Liver (tissue), 9 donors: ENCODE results near the gene PHF20. TPM values are rescaled to one million over a fixed set of nuclear protein-coding genes. Genes with fewer than 3 reads are reported as not detected.

Experiments
- DNase-seq: peaks from one replicate; pipeline ENCODE4 v3.0.0-alpha.2; 2017; ENCODE audit warnings: low spot score
- H3K27ac ChIP-seq, 2 donors: one replicate each; pipeline ENCODE4 v1.7.0; 2013; ENCODE audit warnings: inconsistent platforms in 2 of 2, low read length in 2 of 2, control low read depth in 1 of 2, low read depth in 1 of 2, mild to moderate bottlenecking in 1 of 2
- H3K27me3 ChIP-seq, 4 donors: one replicate each; pipeline versions ENCODE4 v1.6.1 to v1.7.0; 2013; ENCODE audit warnings: low read length in 3 of 4, inconsistent platforms in 1 of 4, mild to moderate bottlenecking in 1 of 4, moderate library complexity in 1 of 4; ENCODE audit not compliant: control insufficient read depth in 4 of 4, insufficient read depth in 4 of 4
- H3K36me3 ChIP-seq, 4 donors: one replicate each; pipeline versions ENCODE4 v1.6.1 to v1.7.0; 2013; ENCODE audit warnings: low read length in 3 of 4, mild to moderate bottlenecking in 3 of 4, low read depth in 1 of 4, moderate library complexity in 1 of 4; ENCODE audit not compliant: control insufficient read depth in 4 of 4, insufficient read depth in 3 of 4
- H3K4me1 ChIP-seq, 4 donors: one replicate each; pipeline versions ENCODE4 v1.6.1 to v1.7.0; 2013; ENCODE audit warnings: low read length in 3 of 4, mild to moderate bottlenecking in 3 of 4, moderate library complexity in 1 of 4; ENCODE audit not compliant: control insufficient read depth in 4 of 4, insufficient read depth in 4 of 4
- H3K4me3 ChIP-seq, 3 donors: one replicate each; pipeline versions ENCODE4 v1.6.1 to v1.7.0; 2013; ENCODE audit warnings: low read length in 3 of 3, control low read depth in 1 of 3, low read depth in 1 of 3, mild to moderate bottlenecking in 1 of 3
- H3K9ac ChIP-seq, 2 donors: one replicate each; pipeline ENCODE4 v1.7.0; 2013; ENCODE audit warnings: low read length in 2 of 2, mild to moderate bottlenecking in 2 of 2, moderate library complexity in 2 of 2, control low read depth in 1 of 2, low read depth in 1 of 2
- H3K9me3 ChIP-seq, 4 donors: one replicate each; pipeline versions ENCODE4 v1.6.1 to v1.7.0; 2013; ENCODE audit warnings: low read length in 3 of 4; ENCODE audit not compliant: control insufficient read depth in 4 of 4
- ATF3 ChIP-seq: IDR thresholded peaks from 2 replicates; pipeline ENCODE4 v1.6.1; 2016; ENCODE audit warnings: antibody characterized with exemption
- CTCF ChIP-seq: fragments of 150-350 bp; IDR thresholded peaks from 2 replicates; pipeline ENCODE4 v1.5.1; 2017; ENCODE audit warnings: improper control_type of control experiment, low read depth, low read length; ENCODE audit not compliant: missing input control
- EGR1 ChIP-seq, 2 donors: IDR thresholded peaks; 2 replicates each; pipeline ENCODE4 v1.6.1; 2016 to 2018; ENCODE audit warnings: antibody characterized with exemption in 2 of 2, low read depth in 2 of 2
- FOXA1 ChIP-seq: IDR thresholded peaks from 2 replicates; pipeline ENCODE4 v1.6.1; 2016; ENCODE audit warnings: antibody characterized with exemption
- FOXA2 ChIP-seq: IDR thresholded peaks from 2 replicates; pipeline ENCODE4 v1.6.1; 2016; ENCODE audit warnings: antibody characterized with exemption
- GABPA ChIP-seq, 2 donors: IDR thresholded peaks in 1 of 2; conservative IDR thresholded peaks in 1 of 2; 2 replicates each; pipeline ENCODE4 v1.6.1; 2016; ENCODE audit warnings: antibody characterized with exemption in 2 of 2, mild to moderate bottlenecking in 1 of 2, moderate library complexity in 1 of 2
- HNF4A ChIP-seq, 2 donors: conservative IDR thresholded peaks; 2 replicates each; pipeline ENCODE4 v1.6.1; 2016; ENCODE audit warnings: antibody characterized with exemption in 2 of 2, mild to moderate bottlenecking in 2 of 2
- HNF4G ChIP-seq: IDR thresholded peaks from 2 replicates; pipeline ENCODE4 v1.6.1; 2016; ENCODE audit warnings: antibody characterized with exemption
- JUND ChIP-seq, 2 donors: IDR thresholded peaks; 2 replicates each; pipeline ENCODE4 v1.6.1; 2016; ENCODE audit warnings: antibody characterized with exemption in 2 of 2
- MAX ChIP-seq: IDR thresholded peaks from 2 replicates; pipeline ENCODE4 v1.6.1; 2016; ENCODE audit warnings: antibody characterized with exemption
- NR2F2 ChIP-seq: IDR thresholded peaks from 2 replicates; pipeline ENCODE4 v1.6.1; 2016; ENCODE audit warnings: antibody characterized with exemption
- RAD21 ChIP-seq, 2 donors: IDR thresholded peaks; 2 replicates each; pipeline ENCODE4 v1.6.1; 2016; ENCODE audit warnings: antibody characterized with exemption in 2 of 2, mild to moderate bottlenecking in 2 of 2
- REST ChIP-seq: IDR thresholded peaks from 2 replicates; pipeline ENCODE4 v1.6.1; 2016; ENCODE audit warnings: antibody characterized with exemption, mild to moderate bottlenecking
- RXRA ChIP-seq, 2 donors: IDR thresholded peaks; 2 replicates each; pipeline ENCODE4 v1.6.1; 2017 to 2018; ENCODE audit warnings: antibody characterized with exemption in 2 of 2, mild to moderate bottlenecking in 1 of 2
- SP1 ChIP-seq: IDR thresholded peaks from 2 replicates; pipeline ENCODE4 v1.6.1; 2018; ENCODE audit warnings: antibody characterized with exemption, mild to moderate bottlenecking
- TAF1 ChIP-seq: conservative IDR thresholded peaks from 2 replicates; pipeline ENCODE4 v1.6.1; 2016; ENCODE audit warnings: antibody characterized with exemption, mild to moderate bottlenecking
- YY1 ChIP-seq: IDR thresholded peaks from 2 replicates; pipeline ENCODE4 v1.6.1; 2016; ENCODE audit warnings: antibody characterized with exemption, mild to moderate bottlenecking
- ZBTB33 ChIP-seq: IDR thresholded peaks from 2 replicates; pipeline ENCODE4 v1.6.1; 2016; ENCODE audit warnings: antibody characterized with exemption
- WGBS: extraction: QIAGEN DNeasy Blood & Tissue Kit; methylation state at CpG from one replicate; pipeline ENCODE4 v1.1.7; 2013; 5-methylcytosine and 5-hydroxymethylcytosine counted together
- polyA plus RNA-seq, 2 donors: library from polyadenylated mRNA; stranded (reverse) in 1 of 2; unstranded in 1 of 2; fragments of 200-250 nt in 1 of 2; fragments of >200 nt in 1 of 2; fragmentation: Nextera tagmentation in 1 of 2; extraction: Ambion mirVana in 1 of 2; gene quantifications; one replicate each; pipeline versions ENCODE4 v1.2.1 to v1.2.3, GENCODE V29; 2013 to 2015
- total RNA-seq, 2 donors: library from RNA; depleted of rRNA; stranded (reverse); fragments of >200 nt; gene quantifications; one replicate each; pipeline ENCODE4 v1.2.3, GENCODE V29; 2014
- donor health status: healthy.
- donor health status: healthy.
- donor health status: healthy.
- donor health status: healthy.
- donor health status: healthy.

PHF20 gene
- total and polyA plus RNA-seq, 4 donors = 5.1 to 11.7 (median 10.3) TPM

GRCh38 chr20:35750611-35751010, 21.2 kb upstream of the PHF20 start (continued):
- no peak for TF ChIP-seq TAF1
- TF ChIP-seq EGR1 (IDR thresholded peaks at IDR 0.05; ENCODE audit: low read depth in 2 of 2) = no peak
- no peak for TF ChIP-seq ATF3
- TF ChIP-seq HNF4G = no peak
- no peak for TF ChIP-seq GABPA (IDR thresholded peaks at IDR 0.05 in 1 of 2, conservative IDR thresholded peaks at IDR 0.05 in 1 of 2)
- TF ChIP-seq FOXA1 = no peak
- no peak for TF ChIP-seq RAD21 (IDR thresholded peaks at IDR 0.05)

- Histone ChIP-seq H3K36me3 (no peaks in the 10 kb centered on the region), H3K27ac (no peak overlapping the region), H3K4me3 (no peak overlapping the region), H3K9me3 (no peaks in the 10 kb centered on the region), H3K4me1 (no peaks in the 10 kb centered on the region), H3K27me3 (no peaks in the 10 kb centered on the region), H3K9ac (no peak overlapping the region)
- DNase-seq = no peak
- TF ChIP-seq NR2F2 = no peak
- no peak for TF ChIP-seq FOXA1
- TF ChIP-seq TAF1 = no peak
- TF ChIP-seq REST = no peak
- TF ChIP-seq HNF4A (conservative IDR thresholded peaks at IDR 0.05) = no peak
- TF ChIP-seq RXRA (IDR thresholded peaks at IDR 0.05) = no peak
- TF ChIP-seq GABPA (IDR thresholded peaks at IDR 0.05 in 1 of 2, conservative IDR thresholded peaks at IDR 0.05 in 1 of 2) = no peak
- no peak for TF ChIP-seq YY1
- no peak for TF ChIP-seq EGR1 (IDR thresholded peaks at IDR 0.05; ENCODE audit: low read depth in 2 of 2)
- TF ChIP-seq SP1 = no peak
- TF ChIP-seq MAX = no peak
- TF ChIP-seq FOXA2 = no peak
- no peak for TF ChIP-seq CTCF
- TF ChIP-seq JUND (IDR thresholded peaks at IDR 0.05) = no peak
- TF ChIP-seq RAD21 (IDR thresholded peaks at IDR 0.05) = no peak
- no peak for TF ChIP-seq ZBTB33
- no peak for TF ChIP-seq HNF4G
- no peak for TF ChIP-seq ATF3
- WGBS = 96% methylated on average over 4 of the region's 4 CpGs
Measured at GRCh38 chr20:35756404-35756803, 15.4 kb upstream of the PHF20 start.
